Stimulated activated CD4-positive, alpha-beta T cell treated with anti-CD3 and anti-CD28 coated beads, Interleukin-1b, Interleukin-23, amount 100 ng/mL, for 1 hour (primary cell): ENCODE data around the gene GTF2F1.
A peak's percentile ranks its signal among the peaks of the same experiment; 100 is the strongest.
"Not testable (repeated sequence)": the region's sequence is repeated elsewhere in the genome, so short reads cannot be mapped to it uniquely, and the experiment has no call there.

ENCODE experiments used
- DNase-seq, 2 donors: peaks; one replicate each; pipeline ENCODE4 v3.0.0-alpha.2; 2020; ENCODE audit warnings: low read depth in 2 of 2

Gene GTF2F1

GRCh38 chr19:6387372-6387771 is 5.6 kb downstream of the GTF2F1 start:
- no peak for DNase-seq

GRCh38 chr19:6384381-6384780 is 8.6 kb downstream of the GTF2F1 start:
- no peak for DNase-seq

- no peak for DNase-seq
Observed at GRCh38 chr19:6383188-6383587, 9.8 kb downstream of the GTF2F1 start.

GRCh38 chr19:6381030-6381750 is 11.8 kb downstream of the GTF2F1 start:
- no peak for DNase-seq

GRCh38 chr19:6379744-6380143 is 13.2 kb downstream of the GTF2F1 start:
- DNase-seq = no peak

GRCh38 chr19:6378486-6378885 is 14.5 kb downstream of the GTF2F1 start:
- DNase-seq = no peak

- DNase-seq = no peak
Observed at GRCh38 chr19:6378041-6378440, 14.9 kb downstream of the GTF2F1 start.

- no peak for DNase-seq
Observed at GRCh38 chr19:6376512-6377190, 16.3 kb downstream of the GTF2F1 start.

- no peak for DNase-seq
Observed at GRCh38 chr19:6375411-6376010, 17.5 kb downstream of the GTF2F1 start, which contains the start of gene PSPN. PSPN (minus strand) TSS chr19:6375933; CDS start chr19:6375849, 84 bp downstream.

- no peak for DNase-seq
Observed at GRCh38 chr19:6374711-6375410, 18.1 kb downstream of the GTF2F1 start.

GRCh38 chr19:6374161-6374709 is 18.7 kb downstream of the GTF2F1 start:
- DNase-seq = no peak

GRCh38 chr19:6373813-6374108 is 19.2 kb downstream of the GTF2F1 start:
- no peak for DNase-seq

- DNase-seq = peak; percentile 98 to 99
Observed at GRCh38 chr19:6373096-6373812, 19.7 kb downstream of the GTF2F1 start.

- DNase-seq = peak; percentile 82 to 95
Observed at GRCh38 chr19:6372594-6373095, 20.3 kb downstream of the GTF2F1 start, which contains the start of gene ALKBH7. ALKBH7 (plus strand) TSS chr19:6372794; CDS start chr19:6372821, 27 bp downstream.

GRCh38 chr19:6364353-6364752 is 28.6 kb downstream of the GTF2F1 start:
- DNase-seq = no peak

GRCh38 chr19:6362351-6362801 is 30.6 kb downstream of the GTF2F1 start:
- no peak for DNase-seq

- DNase-seq = no peak
Observed at GRCh38 chr19:6362027-6362350, 31.0 kb downstream of the GTF2F1 start.

- not testable (repeated sequence) for DNase-seq
Observed at GRCh38 chr19:6360857-6361216, 32.1 kb downstream of the GTF2F1 start.

- DNase-seq = not testable (repeated sequence)
Observed at GRCh38 chr19:6360445-6360844, 32.5 kb downstream of the GTF2F1 start.

- no peak for DNase-seq
Observed at GRCh38 chr19:6359568-6360341, 33.2 kb downstream of the GTF2F1 start.
